Measurements from ENCODE around the gene BABAM2.

- TF ChIP-seq FOXA1 (IDR thresholded peaks at IDR 0.05) (no peak), FOXK2 (IDR thresholded peaks at IDR 0.05) (no peak), L3MBTL2 (conservative IDR thresholded peaks at IDR 0.05) (no peak), SUZ12 (IDR thresholded peaks at IDR 0.05) (no peak), LEF1 (IDR thresholded peaks at IDR 0.05; ENCODE audit: borderline replicate concordance) (no peak), SP1 (IDR thresholded peaks at IDR 0.05) (no peak), ARNT (IDR thresholded peaks at IDR 0.05) (no peak), ELF4 (IDR thresholded peaks at IDR 0.05) (no peak), NFRKB (IDR thresholded peaks at IDR 0.05) (no peak), BHLHE40 (IDR thresholded peaks at IDR 0.05; ENCODE audit: borderline replicate concordance) (no peak), CTBP1 (IDR thresholded peaks at IDR 0.05; ENCODE audit: borderline replicate concordance) (no peak), FOXM1 (IDR thresholded peaks at IDR 0.05; ENCODE audit: borderline replicate concordance) (no peak), HDGF (IDR thresholded peaks at IDR 0.05; ENCODE audit: borderline replicate concordance) (no peak), ZNF384 (IDR thresholded peaks at IDR 0.05) (no peak)
Measured at GRCh38 chr2:28377195-28377816, 486.8 kb downstream of the BABAM2 start.

Measured in HEK293T (cell line).